Lower leg skin (tissue), 4 donors: Measurements from ENCODE around the gene SASH1. TPM values are rescaled to one million over a fixed set of nuclear protein-coding genes. Genes with fewer than 3 reads are reported as not detected.

Source experiments
- DNase-seq, 2 donors: peaks; one replicate each; pipeline ENCODE4 v3.0.0-alpha.2; 2019; ENCODE audit warnings: low spot score in 2 of 2
- H3K4me3 ChIP-seq: fragments of 200-600 bp; sonication (generic); 2 replicates; pipeline ENCODE4 v1.5.1; 2017; ENCODE audit warnings: mild to moderate bottlenecking, low read depth; ENCODE audit not compliant: poor library complexity, severe bottlenecking
- POLR2A ChIP-seq, 2 donors: fragments of 450-650 bp; IDR thresholded peaks; one replicate each; pipeline ENCODE4 v1.6.1; 2016 to 2017; ENCODE audit warnings: antibody characterized with exemption in 2 of 2, mild to moderate bottlenecking in 1 of 2, moderate library complexity in 1 of 2
- WGBS, 2 donors: methylation state at CpG; one replicate each; pipeline ENCODE4 v1.1.5; 2018; 5-methylcytosine and 5-hydroxymethylcytosine counted together
- intact Hi-C: fragments of 100-400 bp; cut with DNase I; formaldehyde crosslinking; loops from one replicate; pipeline ENCODE4 v1.15.0; 2023; ENCODE audit warnings: low total_unique reads
- total RNA-seq, 4 donors: library from RNA; depleted of rRNA; stranded (reverse); fragments of >200 nt; gene quantifications; one replicate each; pipeline ENCODE4 v1.1.0, GENCODE V29; 2016
- TF ChIP-seq, protein P1 (sequence below), 3 donors: fragments of 450-650 bp; IDR thresholded peaks; one replicate each; pipeline ENCODE4 v1.5.1; 2016; ENCODE audit warnings: antibody characterized with exemption in 3 of 3, mild to moderate bottlenecking in 3 of 3, moderate library complexity in 2 of 3

The SASH1 gene
- total RNA-seq, 4 donors from 2014 or later: 74.9 to 106 (median 91.5) TPM

DNA sequence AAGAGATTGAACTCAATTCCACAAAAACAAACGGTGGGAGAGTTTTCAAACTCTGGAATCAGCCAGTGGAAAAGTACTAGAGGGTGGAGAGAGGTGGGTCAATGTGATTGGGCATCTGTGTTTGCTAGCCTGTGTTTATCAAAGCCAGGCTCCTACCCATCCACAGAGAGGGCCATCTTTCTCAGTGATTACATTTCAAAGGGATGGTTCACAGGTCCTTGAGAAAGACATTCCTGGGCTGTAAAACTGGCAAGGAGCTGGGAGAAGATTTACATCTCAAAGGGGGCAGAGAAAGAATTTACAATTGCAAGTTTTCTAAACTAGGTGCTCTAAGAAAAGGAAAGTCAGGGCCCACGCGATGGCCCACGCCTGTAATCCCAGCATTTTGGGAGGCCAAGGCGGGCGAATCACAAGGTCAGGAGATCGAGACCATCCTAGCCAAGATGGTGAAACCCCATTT is 257.4 kb downstream of the SASH1 start:
- intact Hi-C loops: no loop called here
- no peak overlapping the region for H3K4me3 ChIP-seq
- DNase-seq: no peak
- no peak for TF ChIP-seq POLR2A (IDR thresholded peaks at IDR 0.05)
- TF ChIP-seq, protein P1, sequence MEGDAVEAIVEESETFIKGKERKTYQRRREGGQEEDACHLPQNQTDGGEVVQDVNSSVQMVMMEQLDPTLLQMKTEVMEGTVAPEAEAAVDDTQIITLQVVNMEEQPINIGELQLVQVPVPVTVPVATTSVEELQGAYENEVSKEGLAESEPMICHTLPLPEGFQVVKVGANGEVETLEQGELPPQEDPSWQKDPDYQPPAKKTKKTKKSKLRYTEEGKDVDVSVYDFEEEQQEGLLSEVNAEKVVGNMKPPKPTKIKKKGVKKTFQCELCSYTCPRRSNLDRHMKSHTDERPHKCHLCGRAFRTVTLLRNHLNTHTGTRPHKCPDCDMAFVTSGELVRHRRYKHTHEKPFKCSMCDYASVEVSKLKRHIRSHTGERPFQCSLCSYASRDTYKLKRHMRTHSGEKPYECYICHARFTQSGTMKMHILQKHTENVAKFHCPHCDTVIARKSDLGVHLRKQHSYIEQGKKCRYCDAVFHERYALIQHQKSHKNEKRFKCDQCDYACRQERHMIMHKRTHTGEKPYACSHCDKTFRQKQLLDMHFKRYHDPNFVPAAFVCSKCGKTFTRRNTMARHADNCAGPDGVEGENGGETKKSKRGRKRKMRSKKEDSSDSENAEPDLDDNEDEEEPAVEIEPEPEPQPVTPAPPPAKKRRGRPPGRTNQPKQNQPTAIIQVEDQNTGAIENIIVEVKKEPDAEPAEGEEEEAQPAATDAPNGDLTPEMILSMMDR (IDR thresholded peaks at IDR 0.05): no peak
- 81% methylated on average over 7 of the region's 7 CpGs for WGBS, 2 donors
